ENCODE data around the gene NFIB.
A peak's percentile ranks its signal among the peaks of the same experiment; 100 is the strongest.

The NFIB gene

DNA sequence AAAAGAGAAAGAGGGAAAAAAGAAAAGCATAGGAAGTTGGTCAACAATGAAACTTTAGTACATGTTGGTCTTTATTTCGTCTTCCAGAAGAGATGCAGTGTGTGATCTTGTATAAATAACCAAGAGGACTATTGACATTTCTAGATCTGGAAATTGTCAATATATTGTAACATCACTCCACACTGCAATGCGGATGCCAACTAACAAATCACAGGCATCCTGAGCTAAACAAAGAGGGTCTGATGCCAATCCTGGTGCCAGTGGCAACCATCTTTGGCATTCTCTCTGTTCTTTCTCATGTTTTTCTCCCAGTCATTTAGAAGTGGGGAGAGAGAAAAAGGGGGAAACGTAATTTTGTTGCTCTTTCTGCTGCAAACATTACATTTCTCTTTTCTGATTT is 9.7 kb downstream of the NFIB start:
- no peak for DNase-seq (ENCODE audit: low spot score)

DNA sequence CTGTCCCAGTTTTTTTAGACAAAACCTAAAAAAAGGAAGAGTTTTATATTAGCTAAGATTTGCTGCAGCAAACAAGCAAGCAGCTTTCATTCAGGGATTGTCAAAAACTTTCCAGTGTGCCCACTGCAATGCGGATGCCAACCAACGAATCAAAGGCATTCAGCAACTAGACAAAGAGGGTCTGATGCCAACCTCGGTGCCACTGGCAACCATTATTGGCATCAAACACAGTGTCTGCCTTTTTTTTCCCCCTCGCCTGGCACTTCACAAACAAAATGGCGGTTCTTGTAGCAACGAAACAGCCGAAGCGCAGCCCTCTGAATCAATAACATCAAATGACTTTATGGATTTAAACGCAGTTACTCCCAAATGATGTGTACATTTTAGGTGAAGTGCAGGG is 10.4 kb downstream of the NFIB start:
- no peak for DNase-seq (ENCODE audit: low spot score)

- no peak for DNase-seq (ENCODE audit: low spot score)
Observed at GRCh38 chr9:14303100-14303499, 10.8 kb downstream of the NFIB start.

DNA sequence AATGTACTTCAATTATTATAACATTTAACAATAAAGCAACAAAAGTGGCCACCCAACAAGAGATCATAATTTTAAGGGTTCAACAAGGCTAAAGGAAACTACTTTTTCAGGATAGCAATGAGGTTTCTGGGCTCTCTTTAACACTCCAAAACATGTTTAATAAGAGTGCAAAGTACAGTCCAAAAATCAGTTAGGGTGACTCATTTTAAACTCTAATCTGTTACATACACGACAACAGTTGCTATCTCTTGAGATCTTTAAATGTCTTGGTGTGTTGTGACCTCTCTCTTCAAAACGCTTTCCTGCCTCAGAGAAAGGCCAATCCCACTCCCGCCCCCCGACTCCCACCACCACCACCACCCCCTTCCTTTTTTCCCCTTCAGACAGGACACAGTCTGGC is 11.5 kb downstream of the NFIB start:
- no peak for DNase-seq (ENCODE audit: low spot score)

DNA sequence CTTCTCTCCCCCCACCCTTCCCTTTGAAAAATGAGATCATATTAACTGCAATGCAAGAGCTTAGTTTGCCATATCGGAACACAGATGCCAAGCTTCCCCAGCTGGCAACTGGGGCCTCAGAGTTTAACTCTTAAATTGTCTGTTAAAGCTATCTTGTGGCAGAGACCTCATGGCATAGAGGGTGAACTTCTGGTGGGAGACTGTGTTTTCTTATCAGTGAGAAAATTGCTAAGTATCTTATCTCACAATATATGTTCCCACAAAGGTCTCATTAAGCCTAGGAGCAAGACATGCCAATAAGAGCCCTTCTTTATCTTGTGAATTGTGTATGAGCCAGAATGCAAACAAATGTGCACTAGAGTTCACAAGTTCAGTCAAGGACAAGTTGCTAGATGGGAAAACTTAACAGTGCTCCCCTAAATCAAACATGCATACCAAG is 12.3 kb downstream of the NFIB start:
- no peak for DNase-seq (ENCODE audit: low spot score)

GRCh38 chr9:14301006-14301405 is 12.9 kb downstream of the NFIB start:
- no peak for DNase-seq (ENCODE audit: low spot score)

- DNase-seq (ENCODE audit: low spot score) = no peak
Observed at GRCh38 chr9:14300588-14300987, 13.4 kb downstream of the NFIB start.

DNA sequence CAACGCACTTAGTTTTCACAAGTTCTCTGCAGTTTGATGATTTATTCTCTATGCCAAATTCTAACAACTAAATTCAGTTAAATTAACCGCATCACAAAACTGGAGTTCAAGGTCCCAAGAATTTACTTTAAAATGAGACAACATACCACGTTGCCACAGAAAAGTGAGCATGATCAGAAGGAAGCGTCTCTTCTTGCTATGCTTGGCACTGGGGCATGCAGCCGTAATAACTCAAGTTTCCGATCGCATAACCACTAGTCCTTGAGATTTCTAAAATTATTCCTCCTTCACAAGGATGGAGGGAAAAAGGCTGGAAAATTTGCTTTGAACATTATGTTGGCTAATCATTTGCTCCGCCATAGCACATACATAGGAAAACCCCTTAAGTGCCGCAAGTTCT is 13.9 kb downstream of the NFIB start:
- DNase-seq (ENCODE audit: low spot score) = no peak

GRCh38 chr9:14298601-14299022 is 15.3 kb downstream of the NFIB start:
- no peak for DNase-seq (ENCODE audit: low spot score)

DNA sequence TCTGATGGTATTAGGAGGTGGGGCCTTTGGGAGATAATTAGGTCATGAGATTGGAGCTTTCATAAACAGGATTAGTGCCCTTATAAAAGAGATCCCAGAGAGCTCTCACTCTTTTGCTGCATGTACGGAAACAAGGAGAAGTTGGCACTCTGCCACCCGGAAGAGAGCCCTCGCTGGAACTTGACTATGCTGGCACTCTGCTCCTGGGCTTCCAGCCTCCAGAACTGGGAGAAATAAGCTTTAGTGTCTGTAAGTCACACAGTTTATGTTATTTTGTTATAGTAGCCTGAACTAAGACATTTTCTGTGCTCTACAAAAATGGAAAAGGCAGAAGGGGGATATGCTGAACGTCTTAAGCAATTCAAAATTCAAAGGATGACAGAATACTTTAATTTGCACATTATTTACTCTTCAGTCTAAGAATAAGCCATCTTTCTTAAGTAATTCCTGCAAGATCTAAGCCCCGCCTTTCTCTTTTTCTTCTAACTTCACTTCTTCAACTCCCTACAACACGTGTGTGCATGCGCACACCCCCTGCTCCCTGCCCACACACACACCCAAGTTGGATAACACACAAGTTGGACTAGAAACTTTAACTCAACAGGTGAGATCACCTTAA is 17.3 kb downstream of the NFIB start:
- DNase-seq (ENCODE audit: low spot score) = no peak

GRCh38 chr9:14294659-14295058 is 19.3 kb downstream of the NFIB start:
- DNase-seq (ENCODE audit: low spot score) = peak; percentile 13

DNA sequence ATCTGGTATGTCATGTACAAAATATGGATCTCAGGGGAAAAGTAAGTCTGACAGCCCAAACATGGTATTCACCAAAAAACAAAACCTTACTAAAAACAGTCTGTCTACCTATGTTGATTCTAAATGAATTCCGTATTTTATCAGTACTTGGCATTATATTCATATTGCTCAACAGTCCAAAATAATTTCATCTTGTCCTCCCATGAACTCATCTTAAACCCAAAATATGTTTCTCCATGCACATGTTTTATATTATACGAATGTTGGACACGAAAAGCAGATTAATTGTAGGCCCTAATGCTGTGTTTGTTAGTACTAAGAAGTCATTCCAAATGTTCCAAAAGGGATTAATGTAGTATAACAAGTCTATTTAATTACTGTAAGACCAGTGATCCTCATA is 20.1 kb downstream of the NFIB start:
- no peak for DNase-seq (ENCODE audit: low spot score)

DNA sequence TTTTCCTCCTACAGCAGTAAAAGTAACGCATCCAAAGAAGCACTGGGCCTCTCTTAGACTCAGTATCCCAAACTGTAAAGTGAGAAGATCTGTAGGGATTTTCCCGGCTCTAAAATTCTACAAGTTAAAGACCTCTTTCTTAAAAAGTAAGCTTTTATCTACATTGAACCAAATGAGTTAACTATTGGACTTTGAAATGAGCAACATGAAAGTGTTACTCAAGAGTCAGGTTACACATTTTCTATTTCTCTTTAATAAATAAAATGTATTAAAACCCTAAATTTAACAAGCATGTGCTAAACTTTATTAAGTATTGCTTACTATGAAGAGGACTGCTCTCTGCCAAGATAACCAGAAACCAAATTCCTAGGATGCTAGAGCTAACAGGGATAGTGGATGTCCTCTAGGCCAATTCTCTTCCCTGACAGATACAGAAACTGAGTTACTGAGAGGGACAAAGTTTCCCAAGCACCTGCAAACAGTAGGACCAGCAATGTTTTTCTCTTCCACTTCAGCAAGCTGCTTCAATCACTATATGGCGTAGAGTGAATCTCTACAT is 21.7 kb downstream of the NFIB start:
- DNase-seq (ENCODE audit: low spot score) = no peak

DNA sequence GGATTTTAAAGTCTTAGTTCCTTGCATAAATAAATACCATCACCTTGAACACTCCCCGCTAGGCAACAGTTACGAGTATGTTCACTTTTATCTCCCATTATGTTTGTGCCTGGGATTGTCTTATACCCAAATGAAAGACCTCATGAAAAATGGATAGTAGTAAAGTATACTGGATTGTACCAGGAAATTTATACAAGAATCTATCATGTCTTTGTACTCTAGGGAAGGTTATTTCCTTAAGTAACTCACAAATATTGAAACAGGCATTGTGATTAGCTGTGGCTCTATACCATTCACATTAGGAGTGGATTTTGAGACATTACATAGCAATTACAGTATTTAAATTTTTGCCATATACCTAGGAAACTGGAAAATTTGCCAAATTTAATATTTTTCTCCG is 24.0 kb downstream of the NFIB start:
- no peak for DNase-seq (ENCODE audit: low spot score)

DNA sequence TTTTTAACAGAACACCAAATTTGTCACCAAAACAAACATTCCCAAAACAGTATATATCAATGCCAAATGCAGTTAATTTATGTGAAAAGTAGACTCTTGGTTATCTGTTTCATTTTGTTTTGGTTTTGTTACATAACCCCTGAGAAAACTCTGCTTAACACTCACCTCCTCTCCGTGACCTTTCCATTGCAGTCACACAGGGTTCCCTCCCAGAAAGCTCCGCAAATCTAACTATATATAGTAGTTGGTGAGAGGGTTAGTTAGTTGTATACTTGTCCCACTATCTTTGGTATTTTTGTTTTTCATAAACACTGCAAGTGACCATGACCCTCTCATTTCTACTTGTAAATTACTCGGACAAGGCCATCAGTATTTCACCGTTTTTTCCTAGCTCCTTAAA is 25.5 kb downstream of the NFIB start:
- DNase-seq (ENCODE audit: low spot score) = no peak

- no peak for DNase-seq (ENCODE audit: low spot score)
Observed at GRCh38 chr9:14286121-14286520, 27.8 kb downstream of the NFIB start.

GRCh38 chr9:14283276-14283675 is 30.7 kb downstream of the NFIB start:
- DNase-seq (ENCODE audit: low spot score) = no peak

GRCh38 chr9:14281876-14282275 is 32.1 kb downstream of the NFIB start:
- no peak for DNase-seq (ENCODE audit: low spot score)

DNA sequence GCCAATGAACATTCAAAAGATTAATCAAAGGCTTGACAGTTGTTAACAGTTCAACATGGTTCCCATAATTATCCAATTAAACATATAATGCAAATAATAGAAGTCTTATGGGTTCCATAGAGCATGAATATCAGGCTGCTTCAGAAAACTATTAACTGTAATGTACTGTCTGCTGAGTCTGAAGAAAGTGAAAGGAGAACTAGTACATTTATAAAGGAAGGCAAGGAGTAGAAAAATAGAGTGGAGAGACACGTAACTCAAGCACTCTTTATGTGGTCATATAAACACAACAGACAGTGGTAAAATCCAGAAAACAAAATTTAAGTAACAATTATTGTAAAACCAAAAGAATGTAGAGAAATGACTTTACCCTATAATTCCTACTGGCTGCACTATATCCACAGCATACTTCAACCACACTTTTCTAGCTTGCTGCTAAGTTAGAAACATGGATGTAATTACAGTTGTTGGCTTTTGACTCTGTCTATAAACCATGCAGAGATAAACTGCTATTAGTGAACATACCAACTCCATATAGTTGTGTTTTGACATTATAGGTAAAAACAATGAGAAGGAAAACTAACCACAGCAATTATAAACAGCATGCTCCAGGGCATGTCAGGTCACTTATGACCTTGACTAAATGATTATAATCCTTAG is 32.7 kb downstream of the NFIB start:
- no peak for DNase-seq (ENCODE audit: low spot score)

DNA sequence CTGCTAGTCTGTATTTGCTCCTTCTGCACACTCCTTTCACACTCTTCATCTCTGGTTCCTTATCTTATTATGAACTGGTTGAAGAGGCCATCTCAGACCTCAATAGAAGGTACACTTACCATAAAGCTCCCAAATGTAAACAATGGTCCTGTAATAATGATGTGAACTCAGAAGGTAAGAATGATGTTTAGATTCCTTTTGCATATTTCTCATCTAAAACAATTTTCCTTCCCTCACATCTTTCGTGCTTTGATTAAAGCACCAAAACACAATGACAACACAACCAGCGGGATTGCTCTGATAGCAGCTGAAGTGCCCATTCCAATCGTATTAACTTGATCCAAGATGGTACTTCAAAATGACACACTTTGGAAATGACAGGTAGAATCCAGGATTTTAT is 34.3 kb downstream of the NFIB start:
- DNase-seq (ENCODE audit: low spot score) = no peak

GRCh38 chr9:14278291-14278721 is 35.6 kb downstream of the NFIB start:
- DNase-seq (ENCODE audit: low spot score) = no peak

GRCh38 chr9:14277761-14278160 is 36.2 kb downstream of the NFIB start:
- DNase-seq (ENCODE audit: low spot score) = no peak

DNA sequence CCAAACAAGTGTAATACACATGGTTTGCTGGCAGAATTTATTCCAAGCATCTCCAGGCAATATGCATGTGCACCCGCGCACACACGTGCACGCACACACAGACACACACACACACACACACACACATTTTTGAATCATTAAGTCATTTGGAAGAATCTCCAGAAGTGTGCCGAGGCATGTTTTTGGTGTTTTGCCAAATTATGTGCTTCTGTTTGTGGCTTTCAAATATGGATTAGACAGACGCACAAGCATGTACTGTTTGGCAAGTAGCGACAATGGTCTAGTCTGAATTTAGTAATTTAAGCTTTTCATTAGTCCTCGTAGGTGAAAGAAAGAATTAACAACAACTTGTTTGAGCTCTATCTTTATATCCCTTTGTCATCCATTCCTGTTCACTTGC is 36.7 kb downstream of the NFIB start:
- no peak for DNase-seq (ENCODE audit: low spot score)

DNA sequence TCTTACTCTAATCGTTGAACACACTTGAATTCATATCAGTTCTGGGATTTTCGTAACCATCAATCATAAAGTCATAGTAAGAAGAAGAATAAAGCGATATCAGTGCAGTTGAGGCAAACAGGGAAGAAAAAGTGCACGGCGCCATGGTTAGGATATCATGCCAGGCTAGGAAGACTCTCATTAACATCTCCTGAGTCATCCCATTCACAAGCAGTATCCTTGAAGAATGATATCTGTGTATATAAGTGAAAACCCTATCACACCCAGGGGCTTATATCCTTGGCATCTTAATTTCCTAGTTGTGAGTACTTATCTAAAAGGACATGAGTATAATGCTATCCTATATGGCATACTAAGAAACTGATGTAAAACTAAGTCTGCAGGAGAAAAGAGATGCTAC is 38.6 kb downstream of the NFIB start:
- no peak for DNase-seq (ENCODE audit: low spot score)
